NCI-H1694 treated with DMSO at 0.1 percent for 48 hours (cell line): ENCODE measurements around the gene GCKR.
"Not testable (repeated sequence)": the region's sequence is repeated elsewhere in the genome, so short reads cannot be mapped to it uniquely, and the experiment has no call there.

ENCODE experiments used
- DNase-seq: peaks from one replicate; lab custom pipeline; 2025; lab: John Stamatoyannopoulos, UW

Gene GCKR

GRCh38 chr2:27507293-27507692, 10.7 kb downstream of the GCKR start:
- DNase-seq: no peak

- no peak for DNase-seq
Measured at GRCh38 chr2:27509326-27509725, 12.7 kb downstream of the GCKR start.

DNA sequence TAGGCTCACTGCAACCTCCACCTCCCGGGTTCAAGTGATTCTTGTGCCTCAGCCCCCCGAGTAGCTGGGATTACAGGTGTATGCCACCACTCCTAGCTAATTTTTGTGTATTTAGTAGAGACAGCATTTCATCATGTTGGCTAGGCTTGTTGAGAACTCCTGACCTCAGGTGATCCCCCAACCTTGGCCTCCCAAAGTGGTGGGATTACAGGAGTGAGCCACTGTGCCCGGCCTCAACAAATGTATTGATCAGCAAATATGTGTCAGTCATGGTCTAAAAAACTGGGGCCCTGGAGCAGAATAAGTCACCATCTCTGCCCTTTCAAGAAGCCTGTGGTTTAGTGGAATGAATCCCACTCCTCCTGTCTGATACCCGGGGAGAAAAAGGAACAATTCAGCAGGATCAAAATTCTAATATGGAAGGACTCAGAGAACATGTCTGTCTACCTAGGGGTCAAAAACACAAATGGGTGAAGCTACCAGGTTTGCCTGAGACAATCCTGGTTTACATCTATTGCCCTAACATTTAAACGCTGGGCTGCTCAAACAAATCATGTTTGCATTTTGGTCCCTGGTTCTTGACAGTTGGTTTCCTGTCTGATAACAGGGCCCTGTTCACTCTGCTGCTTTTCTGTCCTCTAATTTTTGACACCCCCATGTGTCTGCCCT, 21.6 kb downstream of the GCKR start:
- no peak for DNase-seq

- no peak for DNase-seq
Measured at GRCh38 chr2:27518782-27519113, 22.1 kb downstream of the GCKR start.

DNA sequence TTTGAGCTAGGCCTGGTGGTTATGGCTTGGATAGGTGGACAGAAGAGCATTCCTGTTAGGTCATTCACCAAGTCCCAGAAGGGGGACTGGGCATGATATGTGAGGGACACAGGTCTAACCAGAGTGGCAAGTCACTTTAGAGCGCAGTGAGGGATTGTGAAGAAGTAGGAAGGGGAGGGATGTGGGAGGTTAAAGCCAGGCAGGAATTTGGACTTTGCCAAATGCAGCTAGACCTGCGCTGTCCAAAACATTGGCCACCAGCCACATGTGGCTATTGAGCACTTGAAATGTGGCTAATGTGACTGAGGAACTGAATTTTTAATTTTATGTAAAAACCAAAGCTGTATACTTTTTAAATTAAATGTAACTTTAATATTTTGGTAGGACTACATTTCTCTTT, 23.7 kb downstream of the GCKR start:
- DNase-seq: no peak

GRCh38 chr2:27522400-27522945, 25.8 kb downstream of the GCKR start:
- DNase-seq: no peak

DNA sequence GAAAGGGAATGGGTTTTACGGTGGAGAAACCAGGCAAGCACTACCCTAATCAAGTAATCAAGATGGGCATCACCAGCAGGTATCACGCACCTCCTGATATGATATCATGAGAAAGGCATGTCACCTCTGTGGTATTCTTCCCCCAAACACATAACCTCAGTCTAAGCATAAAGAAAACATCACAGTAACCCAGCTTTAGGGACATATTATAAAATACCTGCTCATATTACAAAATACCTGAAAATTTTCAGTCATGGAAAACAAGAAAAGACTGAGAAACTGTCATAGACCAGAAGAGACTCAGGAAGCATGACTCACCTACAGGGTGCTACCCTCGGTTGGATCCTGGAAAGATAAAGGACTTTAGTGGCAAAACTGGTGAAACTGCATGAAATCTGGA, 30.5 kb downstream of the GCKR start:
- no peak for DNase-seq

- no peak for DNase-seq
Measured at GRCh38 chr2:27531983-27532382, 35.3 kb downstream of the GCKR start.

DNA sequence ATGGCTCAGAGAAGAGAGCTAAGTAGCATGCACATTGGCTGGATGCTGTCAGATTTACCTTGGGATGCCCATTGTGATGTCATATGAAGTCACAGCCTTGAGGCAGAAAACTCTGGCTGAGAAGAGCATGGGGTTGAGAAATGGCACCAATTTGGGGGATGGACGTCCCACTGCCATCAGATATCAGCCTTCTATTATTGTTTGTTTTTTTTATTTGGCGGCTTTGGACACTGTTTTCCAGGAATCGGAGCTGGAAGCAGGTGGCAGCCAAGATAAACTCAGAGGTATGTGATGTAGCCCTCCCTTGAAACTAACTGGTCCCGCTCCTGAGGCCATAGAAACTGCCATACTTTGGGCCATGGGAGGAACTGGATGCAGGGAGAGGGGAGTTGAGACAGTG, 40.6 kb downstream of the GCKR start:
- no peak for DNase-seq

GRCh38 chr2:27538839-27539450, 42.3 kb downstream of the GCKR start:
- not testable (repeated sequence) for DNase-seq

DNA sequence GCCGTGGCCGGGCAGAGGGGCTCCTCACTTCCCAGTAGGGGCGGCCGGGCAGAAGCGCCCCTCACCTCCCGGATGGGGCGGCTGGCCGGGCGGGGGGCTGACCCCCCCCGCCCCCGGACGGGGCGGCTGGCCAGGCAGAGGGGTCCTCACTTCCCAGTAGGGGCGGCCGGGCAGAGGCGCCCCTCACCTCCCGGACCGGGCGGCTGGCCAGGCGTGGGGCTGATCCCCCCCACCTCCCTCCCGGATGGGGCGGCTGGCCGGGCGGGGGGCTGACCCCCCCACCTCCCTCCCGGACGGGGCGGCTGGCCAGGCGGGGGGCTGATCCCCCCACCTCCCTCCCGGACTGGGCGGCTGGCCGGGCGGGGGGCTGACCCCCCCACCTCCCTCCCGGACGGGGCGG, 43.0 kb downstream of the GCKR start:
- DNase-seq: not testable (repeated sequence)

DNA sequence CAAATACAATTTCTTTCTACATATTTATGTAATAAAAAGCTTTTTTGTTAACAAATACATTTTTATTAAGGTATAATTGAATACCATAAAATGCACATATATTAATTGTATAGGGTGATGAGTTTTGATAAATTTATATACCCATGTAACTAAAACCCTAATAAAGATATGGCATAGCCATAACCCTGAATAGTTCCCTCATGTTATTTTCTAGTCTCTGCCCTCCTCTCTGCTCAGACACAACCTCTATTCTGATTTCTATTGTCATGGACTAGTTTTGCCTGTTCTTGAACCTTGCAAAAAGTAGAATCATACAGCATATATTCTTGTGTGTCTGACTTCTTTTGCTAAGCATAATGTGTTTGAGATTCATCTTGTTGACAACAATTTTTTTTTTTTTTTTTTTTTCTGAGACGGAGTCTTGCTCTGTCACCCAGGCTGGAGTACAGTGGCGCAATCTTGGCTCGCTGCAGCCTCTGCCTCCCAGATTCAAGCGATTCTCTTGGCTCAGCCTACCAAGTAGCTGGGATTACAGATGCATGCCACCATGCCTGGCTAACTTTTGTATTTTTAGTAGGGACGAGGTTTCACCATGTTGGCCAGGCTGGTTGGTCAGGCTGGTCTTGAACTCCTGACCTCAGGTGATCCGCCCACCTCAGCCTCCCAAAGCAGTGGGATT, 47.6 kb downstream of the GCKR start:
- no peak for DNase-seq

DNA sequence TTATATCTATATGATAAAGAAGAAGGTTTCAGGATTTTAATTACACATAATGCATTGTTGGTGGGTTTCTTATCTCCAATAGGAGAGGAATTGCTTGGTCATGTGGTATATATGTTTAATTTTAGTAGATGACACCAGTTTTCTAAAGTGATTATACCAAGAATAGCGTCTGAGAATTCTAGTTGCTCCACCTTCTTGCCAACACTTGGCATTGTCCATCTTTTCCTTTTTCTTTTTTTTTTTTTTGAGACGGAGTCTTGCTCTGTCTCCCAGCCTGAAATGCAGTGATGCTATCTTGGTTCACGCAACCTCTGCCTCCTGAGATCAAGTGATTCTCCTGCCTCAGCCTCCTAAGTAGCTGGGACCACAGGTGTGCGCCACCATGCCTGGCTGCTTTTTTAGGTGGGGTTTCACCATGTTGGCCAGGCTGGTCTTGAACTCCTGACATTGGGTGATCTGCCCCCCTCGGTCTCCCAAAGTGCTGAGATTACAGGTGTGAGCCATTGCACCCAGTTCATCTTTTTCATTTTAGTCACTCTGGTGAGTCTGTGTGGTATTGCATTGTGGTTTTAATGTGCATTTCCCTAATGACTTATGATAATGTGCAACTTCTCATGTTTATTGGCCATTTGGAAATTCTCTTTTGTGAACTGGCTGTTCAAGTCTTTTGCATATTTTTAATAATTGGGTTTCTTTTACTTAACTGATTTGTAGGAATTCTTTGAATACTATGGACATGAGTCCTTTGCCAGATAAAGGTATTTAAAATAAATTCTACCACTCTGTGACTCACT, 48.9 kb downstream of the GCKR start:
- DNase-seq: no peak

DNA sequence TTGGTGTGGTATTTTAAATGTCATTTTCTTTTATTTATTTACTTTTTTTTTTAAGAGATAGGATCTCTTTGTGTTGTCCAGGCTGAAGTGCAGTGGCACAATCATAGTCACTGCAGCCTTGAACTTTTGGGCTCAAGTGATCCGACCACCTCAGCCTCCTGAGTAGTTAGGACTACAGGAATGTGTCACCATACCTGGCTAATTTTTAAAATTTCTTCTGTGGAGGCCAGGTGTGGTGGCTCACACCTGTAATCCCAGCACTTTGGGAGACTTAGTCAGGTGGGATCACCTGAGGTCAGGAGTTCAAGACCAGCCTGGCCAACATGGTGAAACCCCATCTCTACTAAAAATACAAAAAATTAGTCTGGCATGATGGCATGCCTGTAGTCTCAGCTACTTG, 52.7 kb downstream of the GCKR start:
- DNase-seq: no peak

DNA sequence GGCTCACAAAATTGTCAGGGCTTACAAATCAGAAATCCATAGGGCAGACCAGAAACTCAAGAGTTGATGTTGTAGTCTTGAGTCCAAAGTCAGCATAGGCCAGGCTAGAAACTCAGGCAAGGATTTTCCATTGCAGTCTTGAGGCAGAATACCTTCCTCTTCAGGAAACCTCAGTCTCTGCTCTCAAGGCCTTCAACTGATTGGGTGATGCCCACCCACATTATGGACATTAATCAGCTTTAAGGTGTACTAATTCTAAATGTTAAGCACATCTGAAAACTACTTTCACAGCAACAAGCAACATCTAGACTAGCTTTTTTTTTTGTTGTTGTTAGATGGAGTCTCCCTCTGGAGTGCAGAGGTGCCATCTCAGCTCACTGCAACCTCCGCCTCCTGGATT, 54.9 kb downstream of the GCKR start:
- DNase-seq: no peak

DNA sequence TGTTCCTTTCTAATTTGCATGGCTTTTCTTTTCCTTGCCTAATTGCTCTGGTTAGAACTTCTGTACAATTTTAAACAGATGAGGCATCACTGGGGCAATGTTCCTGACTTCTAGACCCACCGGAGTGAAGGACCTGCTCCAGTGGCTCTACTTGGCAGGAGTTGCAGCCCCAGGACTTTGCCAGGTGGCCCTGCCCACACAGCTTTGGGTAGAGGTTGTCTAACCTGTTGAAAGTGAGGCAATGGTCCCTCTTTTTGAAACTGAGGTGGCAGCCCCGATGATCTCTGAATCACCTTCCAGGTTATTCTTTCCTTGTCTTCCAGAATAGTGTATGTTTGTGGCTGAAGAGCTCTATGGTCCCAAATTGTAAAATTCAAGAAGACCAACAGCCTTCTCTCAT, 56.3 kb downstream of the GCKR start:
- DNase-seq: no peak

DNA sequence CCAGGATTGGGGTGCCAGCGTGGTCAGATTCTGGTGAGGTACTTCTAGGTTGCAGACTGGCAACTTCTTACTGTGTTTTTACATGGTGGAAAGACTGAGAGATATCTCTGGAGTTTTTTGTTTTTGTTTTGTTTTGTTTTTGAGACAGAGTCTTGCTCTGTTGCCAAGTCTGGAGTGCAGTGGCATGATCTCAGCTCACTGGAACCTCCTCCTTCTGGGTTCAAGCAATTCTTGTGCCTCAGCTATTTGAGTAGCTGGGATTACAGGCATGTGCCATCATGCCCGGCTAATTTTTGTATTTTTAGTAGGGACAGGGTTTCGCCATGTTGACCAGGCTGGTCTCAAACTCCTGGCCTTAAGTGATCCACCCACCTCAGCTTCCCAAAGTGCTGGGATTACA, 57.8 kb downstream of the GCKR start:
- not testable (repeated sequence) for DNase-seq

- no peak for DNase-seq
Measured at GRCh38 chr2:27559228-27559627, 62.6 kb downstream of the GCKR start.

DNA sequence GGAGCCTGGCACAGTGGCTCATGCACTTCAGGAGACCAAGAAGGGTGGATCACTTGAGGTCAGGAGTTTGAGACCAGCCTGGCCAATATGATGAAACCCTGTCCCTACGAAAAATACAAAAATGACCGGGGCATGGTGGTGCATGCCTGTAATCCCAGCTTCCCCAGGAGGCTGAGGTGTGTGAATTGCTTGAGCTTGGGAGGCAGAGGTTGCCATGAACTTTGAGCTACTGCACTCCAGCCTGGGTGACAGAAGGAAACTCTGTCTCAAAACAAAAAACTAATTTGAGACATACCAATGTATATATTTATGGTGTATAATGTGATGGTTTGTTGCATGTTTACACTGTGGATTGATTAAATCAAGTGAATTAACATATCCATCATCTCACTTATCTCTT, 64.4 kb downstream of the GCKR start:
- DNase-seq: no peak

DNA sequence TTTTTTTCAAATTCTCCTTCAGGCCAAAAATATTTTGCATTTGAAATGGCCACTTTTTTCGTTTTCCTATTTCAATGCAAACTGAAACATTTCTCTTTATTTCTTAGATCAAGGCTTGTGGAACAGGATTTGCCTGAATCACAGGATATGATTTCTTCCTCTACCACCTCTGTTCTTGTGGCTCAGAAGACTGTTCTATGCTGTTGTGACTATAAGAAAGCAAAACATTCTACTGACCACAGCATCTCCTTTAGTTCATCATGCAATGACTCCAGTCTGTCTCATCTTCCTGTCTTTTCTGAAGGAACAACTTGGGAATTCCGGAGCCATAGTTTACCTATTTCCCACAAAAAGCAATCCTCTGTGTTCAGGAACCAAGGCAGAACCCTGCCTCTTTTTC, 70.0 kb downstream of the GCKR start:
- DNase-seq: no peak

- DNase-seq: no peak
Measured at GRCh38 chr2:27569398-27569797, 72.8 kb downstream of the GCKR start.

DNA sequence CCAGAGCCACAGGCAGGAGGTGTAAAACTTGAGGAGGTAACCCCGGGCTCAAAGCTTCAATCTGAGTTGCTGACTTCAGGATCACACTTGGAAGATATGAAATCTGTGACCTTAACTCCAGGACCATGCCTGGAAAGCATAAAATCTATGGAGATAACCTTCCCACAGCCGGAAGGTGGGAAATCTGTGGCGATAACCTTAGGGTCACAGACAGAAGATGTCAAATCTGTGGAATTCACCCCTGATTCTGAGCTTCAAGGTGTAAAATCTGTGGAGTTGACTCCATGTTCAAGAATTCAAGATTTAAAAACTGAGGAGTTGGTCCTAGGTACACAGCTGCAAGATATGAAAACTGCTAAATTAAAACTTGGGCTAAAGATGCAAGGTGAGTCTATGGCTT, 74.6 kb downstream of the GCKR start:
- DNase-seq: no peak

- no peak for DNase-seq
Measured at GRCh38 chr2:27571681-27572080, 75.0 kb downstream of the GCKR start.
